MCF 10A (cell line): ENCODE measurements around the gene OPCML. TPM values are rescaled to one million over a fixed set of nuclear protein-coding genes. Genes with fewer than 3 reads are reported as not detected.

ENCODE experiments used
- BruUV-seq: library from RNA; stranded (reverse); fragments of 400-500 nt; replicated peaks from 2 replicates; lab custom pipeline; 2021; lab: Mats Ljungman, UMichigan
- CTCF ChIA-PET: fragments of 300-600 bp; sonication (Branson Sonifier 250); formaldehyde crosslinking; extraction: SDS; loops from one replicate; lab custom pipeline; 2021; ENCODE audit warnings: antibody characterized with exemption, inconsistent platforms; lab: Yijun Ruan, JAX
- POLR2A ChIA-PET: fragments of 300-600, 350-650 bp; sonication (Branson Sonifier 250); formaldehyde crosslinking; extraction: SDS; loops from one replicate; lab custom pipeline; 2020; ENCODE audit warnings: antibody characterized with exemption, inconsistent platforms; lab: Yijun Ruan, JAX
- DNase-seq: peaks from one replicate; pipeline ENCODE4 v3.0.0-alpha.2; 2018; ENCODE audit not compliant: unreplicated experiment
- H3K27ac Mint-ChIP-seq: one replicate; pipeline ENCODE4 v1.8.0; 2022; ENCODE audit warnings: mild to moderate bottlenecking, low read depth, mixed read lengths; ENCODE audit not compliant: unreplicated experiment
- H3K27me3 Mint-ChIP-seq: one replicate; pipeline ENCODE4 v1.8.0; 2022; ENCODE audit warnings: mixed read lengths; ENCODE audit not compliant: insufficient read depth, unreplicated experiment
- H3K36me3 Mint-ChIP-seq: one replicate; pipeline ENCODE4 v1.8.0; 2022; ENCODE audit warnings: mild to moderate bottlenecking, moderate library complexity, mixed read lengths; ENCODE audit not compliant: insufficient read depth, unreplicated experiment
- H3K4me1 Mint-ChIP-seq: one replicate; pipeline ENCODE4 v1.8.0; 2022; ENCODE audit warnings: mixed read lengths; ENCODE audit not compliant: insufficient read depth, unreplicated experiment
- H3K4me3 Mint-ChIP-seq: one replicate; pipeline ENCODE4 v1.8.0; 2022; ENCODE audit warnings: mild to moderate bottlenecking, moderate library complexity, mixed read lengths; ENCODE audit not compliant: unreplicated experiment
- H3K9me3 Mint-ChIP-seq: one replicate; pipeline ENCODE4 v1.8.0; 2022; ENCODE audit warnings: mixed read lengths; ENCODE audit not compliant: unreplicated experiment
- intact Hi-C: fragments of 100-400 bp; cut with micrococcal nuclease; formaldehyde crosslinking; loops from 2 replicates; pipeline ENCODE4 v1.14.1; 2022
- total RNA-seq: library from RNA; stranded (reverse); gene quantifications from 2 replicates; pipeline ENCODE4 v1.2.3, GENCODE V29; 2022
- TF ChIP-seq, protein P1 (sequence below): fragments of 200-600 bp; IDR thresholded peaks from one replicate; pipeline ENCODE4 v1.8.0; 2022; ENCODE audit warnings: antibody characterized with exemption, mild to moderate bottlenecking; ENCODE audit not compliant: unreplicated experiment

OPCML gene
- total RNA-seq, 1 experiment from 2014 or later: not detected

DNA sequence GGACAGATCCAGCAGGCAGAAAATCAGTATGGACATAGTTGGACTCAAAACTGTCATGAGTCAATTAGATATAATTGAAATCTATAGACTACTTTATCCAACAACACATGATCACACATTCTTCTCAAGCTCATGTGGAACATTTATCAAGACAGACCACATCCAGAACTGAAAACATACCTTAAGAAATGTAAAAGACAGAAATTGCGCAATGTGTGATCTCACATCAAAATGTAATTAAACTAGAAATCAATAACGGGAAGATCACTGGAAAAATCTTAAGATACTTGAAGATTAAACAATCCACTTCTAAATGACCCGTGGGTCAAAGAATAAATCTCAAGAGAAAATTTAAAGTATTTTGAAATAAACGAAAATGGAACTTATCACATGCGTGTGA, 435.3 kb downstream of the OPCML start:
- intact Hi-C loops: no loop called here
- Mint-ChIP-seq H3K4me3 (no peak overlapping the region), H3K9me3 (peaks cover 20% of the 10 kb centered on the region), H3K4me1 (no peaks in the 10 kb centered on the region), H3K27me3 (no peaks in the 10 kb centered on the region), H3K36me3 (no peaks in the 10 kb centered on the region), H3K27ac (no peak overlapping the region)
- TF ChIP-seq, protein P1, sequence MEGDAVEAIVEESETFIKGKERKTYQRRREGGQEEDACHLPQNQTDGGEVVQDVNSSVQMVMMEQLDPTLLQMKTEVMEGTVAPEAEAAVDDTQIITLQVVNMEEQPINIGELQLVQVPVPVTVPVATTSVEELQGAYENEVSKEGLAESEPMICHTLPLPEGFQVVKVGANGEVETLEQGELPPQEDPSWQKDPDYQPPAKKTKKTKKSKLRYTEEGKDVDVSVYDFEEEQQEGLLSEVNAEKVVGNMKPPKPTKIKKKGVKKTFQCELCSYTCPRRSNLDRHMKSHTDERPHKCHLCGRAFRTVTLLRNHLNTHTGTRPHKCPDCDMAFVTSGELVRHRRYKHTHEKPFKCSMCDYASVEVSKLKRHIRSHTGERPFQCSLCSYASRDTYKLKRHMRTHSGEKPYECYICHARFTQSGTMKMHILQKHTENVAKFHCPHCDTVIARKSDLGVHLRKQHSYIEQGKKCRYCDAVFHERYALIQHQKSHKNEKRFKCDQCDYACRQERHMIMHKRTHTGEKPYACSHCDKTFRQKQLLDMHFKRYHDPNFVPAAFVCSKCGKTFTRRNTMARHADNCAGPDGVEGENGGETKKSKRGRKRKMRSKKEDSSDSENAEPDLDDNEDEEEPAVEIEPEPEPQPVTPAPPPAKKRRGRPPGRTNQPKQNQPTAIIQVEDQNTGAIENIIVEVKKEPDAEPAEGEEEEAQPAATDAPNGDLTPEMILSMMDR: no peak
- POLR2A ChIA-PET: no interaction called here
- CTCF ChIA-PET: no interaction called here
- no peak for DNase-seq
- no TSS peak for BruUV-seq

DNA sequence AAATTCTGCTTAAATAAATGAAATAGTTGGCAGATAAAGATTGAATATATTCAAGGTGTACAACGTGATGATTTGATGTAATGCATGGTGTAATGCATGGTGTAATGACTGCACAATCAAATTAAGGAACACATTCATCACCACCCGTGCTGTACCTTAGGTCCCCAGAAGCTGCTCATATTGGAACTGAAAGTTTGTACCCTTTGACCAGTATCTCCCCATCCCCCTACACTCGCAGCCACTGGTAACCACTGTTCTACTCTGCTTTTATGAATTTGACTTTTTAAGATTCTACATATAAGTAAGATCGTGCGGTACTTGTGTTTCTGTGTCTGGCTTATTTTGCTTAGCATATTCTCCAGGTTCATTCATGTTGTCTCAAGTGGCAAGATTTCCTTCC, 445.8 kb downstream of the OPCML start:
- no peak for DNase-seq
- peaks cover 15% of the 10 kb centered on the region for H3K9me3 Mint-ChIP-seq
- H3K4me3 Mint-ChIP-seq: no peak overlapping the region
- no peaks in the 10 kb centered on the region for H3K36me3 Mint-ChIP-seq
- TF ChIP-seq, protein P1: no peak
- ChIA-PET POLR2A (no interaction called here), CTCF (interaction anchor here (0.6 to 1.9 kb wide), 4 partner anchors 9 to 748 kb away, joined by 3 to 5 read pairs (median 4); no protein-coding TSS in a partner anchor)
- H3K27me3 Mint-ChIP-seq: no peaks in the 10 kb centered on the region
- no peak overlapping the region for H3K27ac Mint-ChIP-seq
- intact Hi-C loops: no loop called here
- BruUV-seq: no TSS peak
- H3K4me1 Mint-ChIP-seq: no peaks in the 10 kb centered on the region

DNA sequence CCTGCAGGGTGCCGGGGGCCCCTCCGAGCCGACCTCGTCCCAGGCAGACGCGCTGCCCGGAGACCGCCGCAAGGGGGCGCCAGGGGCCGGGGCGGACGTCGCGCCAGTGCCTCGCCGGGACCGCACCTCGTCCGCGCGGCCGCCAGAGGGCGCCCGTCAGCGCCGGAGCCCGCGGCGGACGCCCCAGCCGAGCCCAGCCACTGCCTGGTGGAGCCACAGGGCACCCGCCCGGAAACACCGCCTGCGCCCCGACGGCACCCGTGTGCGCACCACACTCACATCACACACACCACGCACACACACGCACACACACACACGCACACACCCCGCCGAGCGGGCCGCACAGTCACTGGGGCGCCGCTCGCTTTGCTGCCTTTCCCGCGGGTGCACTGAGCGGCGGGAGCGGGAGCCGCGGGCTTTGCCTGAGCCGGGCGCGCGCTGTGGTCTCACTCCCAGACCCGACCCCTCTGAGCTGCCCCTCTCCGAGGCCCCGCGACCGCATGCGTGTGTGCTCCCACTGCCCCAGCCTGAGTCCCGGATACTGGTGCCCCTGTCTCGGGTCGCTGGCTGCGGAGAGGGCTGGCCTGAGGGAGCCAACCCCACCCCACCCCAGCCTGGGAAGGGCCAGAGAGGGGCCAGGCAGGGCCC, 449.3 kb downstream of the OPCML start:
- Mint-ChIP-seq H3K9me3 (no peaks in the 10 kb centered on the region), H3K27me3 (no peaks in the 10 kb centered on the region), H3K36me3 (no peaks in the 10 kb centered on the region), H3K4me3 (no peak overlapping the region), H3K27ac (no peak overlapping the region), H3K4me1 (no peaks in the 10 kb centered on the region)
- TF ChIP-seq, protein P1: no peak
- DNase-seq: no peak
- intact Hi-C loops: no loop called here
- CTCF ChIA-PET: interaction anchor here (0.6 to 1.0 kb wide), 3 partner anchors 84 to 752 kb away, joined by 3 to 4 read pairs (median 3); no protein-coding TSS in a partner anchor
- BruUV-seq: no TSS peak
- POLR2A ChIA-PET: no interaction called here

DNA sequence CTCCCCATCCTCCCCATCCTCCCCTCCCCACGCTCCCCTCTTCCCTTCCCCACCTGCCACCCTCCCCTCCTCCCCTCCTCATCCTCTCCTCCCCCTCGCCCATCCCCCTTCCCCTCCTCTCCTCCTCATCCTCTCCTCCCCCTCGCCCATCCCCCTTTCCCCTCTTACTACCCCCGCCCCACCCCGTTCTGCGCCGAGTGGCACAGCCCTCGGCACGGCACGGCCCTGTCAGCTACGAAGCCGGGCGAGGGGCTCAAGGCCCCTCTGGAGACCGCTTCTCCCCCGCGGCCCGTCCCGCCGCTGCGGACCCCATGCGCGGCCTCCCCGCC, 449.9 kb downstream of the OPCML start:
- no TSS peak for BruUV-seq
- Mint-ChIP-seq H3K27ac (no peak overlapping the region), H3K4me1 (no peaks in the 10 kb centered on the region), H3K36me3 (no peaks in the 10 kb centered on the region), H3K27me3 (no peaks in the 10 kb centered on the region), H3K9me3 (no peaks in the 10 kb centered on the region), H3K4me3 (no peak overlapping the region)
- DNase-seq: no peak
- CTCF ChIA-PET: interaction anchor here (6.5 kb wide), 1 partner anchor 753 kb away, joined by 111 read pairs; no protein-coding TSS in a partner anchor
- TF ChIP-seq, protein P1: no peak
- intact Hi-C loops: no loop called here
- POLR2A ChIA-PET: no interaction called here
